Astrocyte of the spinal cord (primary cell): Measurements from ENCODE around the gene CALY.
A peak's percentile ranks its signal among the peaks of the same experiment; 100 is the strongest.

Experiments used
- DNase-seq: peaks from one replicate; pipeline ENCODE4 v3.0.0; 2011; ENCODE audit warnings: low read depth, low spot score
- H3K4me3 ChIP-seq: 2 replicates; pipeline ENCODE4 v1.5.1; 2011; ENCODE audit warnings: low read depth, mild to moderate bottlenecking, low read length, moderate library complexity
- CTCF ChIP-seq: IDR thresholded peaks from 2 replicates; pipeline ENCODE4 v1.5.1; 2012; ENCODE audit warnings: low read depth, mild to moderate bottlenecking, low read length, inconsistent platforms
- in situ Hi-C: cut with HindIII; loops from 2 replicates; pipeline ENCODE4 v1.10.0; 2017; ENCODE audit warnings: low sequenced_read_pairs

Gene CALY

GRCh38 chr10:133336577-133337369 is at the start of gene CALY:
Gene CALY, minus strand, starts transcription at chr10:133336896. Its CDS starts 7,907 bp downstream, at chr10:133328989.
- no peak for DNase-seq
- no peak within 1 kb of the TSS for H3K4me3 ChIP-seq
- in situ Hi-C loops = no loop called here
- no peak for TF ChIP-seq CTCF

GRCh38 chr10:133385214-133385613 is 48.5 kb upstream of the CALY start:
- no peak for TF ChIP-seq CTCF
- in situ Hi-C loops = no loop called here
- no peak overlapping the region for H3K4me3 ChIP-seq
- DNase-seq = no peak

GRCh38 chr10:133384071-133384470 is 47.4 kb upstream of the CALY start:
- no peak for DNase-seq
- no peak overlapping the region for H3K4me3 ChIP-seq
- in situ Hi-C loops = no loop called here
- no peak for TF ChIP-seq CTCF

GRCh38 chr10:133383551-133383950 is 46.9 kb upstream of the CALY start:
- H3K4me3 ChIP-seq = no peak overlapping the region
- in situ Hi-C loops = no loop called here
- TF ChIP-seq CTCF = no peak
- DNase-seq = no peak

- no peak overlapping the region for H3K4me3 ChIP-seq
- in situ Hi-C loops = no loop called here
- no peak for DNase-seq
- no peak for TF ChIP-seq CTCF
These were observed 44.3 kb upstream of the CALY start for GRCh38 chr10:133381036-133381435.

GRCh38 chr10:133379801-133380666 is 43.3 kb upstream of the CALY start:
- peak overlapping the region; percentile 39 for H3K4me3 ChIP-seq
- no peak for TF ChIP-seq CTCF
- DNase-seq = no peak
- in situ Hi-C loops = no loop called here
